ENCODE data around the gene C2orf68. TPM values are rescaled to one million over a fixed set of nuclear protein-coding genes. Genes with fewer than 3 reads are reported as not detected.

Gene C2orf68
- total RNA-seq, 4 donors from 2014 or later: 9.4 to 17.1 (median 14.7) TPM

GRCh38 chr2:85646166-85646565 lies 34.3 kb upstream of the C2orf68 start:
- intact Hi-C loops (cut with DNase I): no loop called here
- no peak for DNase-seq
- peaks cover 0 to 11% (median 5%) of the 10 kb centered on the region in 3 donors for H3K4me1 ChIP-seq
- no peak overlapping the region for H3K27ac ChIP-seq
- 85 to 95% methylated on average over 2 of the region's 2 CpGs for WGBS, 2 donors
- H3K27me3 ChIP-seq: no peaks in the 10 kb centered on the region
- no peaks in the 10 kb centered on the region for H3K9me3 ChIP-seq
- TF ChIP-seq CTCF (IDR thresholded peaks at IDR 0.05) (no peak), POLR2A (IDR thresholded peaks at IDR 0.05) (no peak)
- no peak overlapping the region for H3K4me3 ChIP-seq
- H3K36me3 ChIP-seq: peaks cover 35 to 100% (median 55%) of the 10 kb centered on the region in 3 donors

- intact Hi-C loops (cut with DNase I): no loop called here
Observed at GRCh38 chr2:85644909-85645308, 33.0 kb upstream of the C2orf68 start.

GRCh38 chr2:85642725-85643124 lies 30.9 kb upstream of the C2orf68 start:
- Histone ChIP-seq H3K36me3 (peaks cover 42 to 100% (median 74%) of the 10 kb centered on the region in 3 donors), H3K9me3 (no peaks in the 10 kb centered on the region), H3K4me1 (peaks cover 0 to 2% (median 0%) of the 10 kb centered on the region in 3 donors), H3K27ac (no peak overlapping the region), H3K27me3 (no peaks in the 10 kb centered on the region), H3K4me3 (no peak overlapping the region)
- DNase-seq: no peak
- TF ChIP-seq CTCF (IDR thresholded peaks at IDR 0.05) (no peak), POLR2A (IDR thresholded peaks at IDR 0.05) (no peak)
- WGBS, 2 donors: 40 to 75% methylated on average over 3 of the region's 3 CpGs
- intact Hi-C loops (cut with DNase I): no loop called here

More at GRCh38 chr2:85644909-85645308, 33.0 kb upstream of the C2orf68 start:
- peaks cover 41 to 100% (median 67%) of the 10 kb centered on the region in 3 donors for H3K36me3 ChIP-seq
- 90 to 92% methylated on average over 4 to 8 of the region's 8 CpGs for WGBS, 2 donors
- H3K4me3 ChIP-seq: no peak overlapping the region
- H3K4me1 ChIP-seq: peaks cover 0 to 11% (median 5%) of the 10 kb centered on the region in 3 donors
- H3K27me3 ChIP-seq: no peaks in the 10 kb centered on the region
- no peak overlapping the region for H3K27ac ChIP-seq
- TF ChIP-seq CTCF (IDR thresholded peaks at IDR 0.05): no peak
- no peak for TF ChIP-seq POLR2A (IDR thresholded peaks at IDR 0.05)
- no peaks in the 10 kb centered on the region for H3K9me3 ChIP-seq
- no peak for DNase-seq

GRCh38 chr2:85635636-85636035 lies 23.8 kb upstream of the C2orf68 start:
- Histone ChIP-seq H3K36me3 (peaks cover 13 to 100% (median 65%) of the 10 kb centered on the region in 3 donors), H3K4me1 (peaks cover 0 to 7% (median 0%) of the 10 kb centered on the region in 3 donors), H3K4me3 (no peak overlapping the region), H3K9me3 (no peaks in the 10 kb centered on the region), H3K27ac (no peak overlapping the region), H3K27me3 (no peaks in the 10 kb centered on the region)
- TF ChIP-seq POLR2A (IDR thresholded peaks at IDR 0.05): no peak
- no peak for TF ChIP-seq CTCF (IDR thresholded peaks at IDR 0.05)
- DNase-seq: no peak
- intact Hi-C loops (cut with DNase I): no loop called here
- 65 to 71% methylated on average over 4 of the region's 4 CpGs for WGBS, 2 donors

GRCh38 chr2:85635011-85635410 lies 23.1 kb upstream of the C2orf68 start:
- Histone ChIP-seq H3K9me3 (no peaks in the 10 kb centered on the region), H3K4me1 (peaks cover 0 to 7% (median 0%) of the 10 kb centered on the region in 3 donors), H3K36me3 (peaks cover 13 to 100% (median 59%) of the 10 kb centered on the region in 3 donors), H3K27me3 (no peaks in the 10 kb centered on the region), H3K4me3 (no peak overlapping the region), H3K27ac (no peak overlapping the region)
- DNase-seq: no peak
- WGBS, 2 donors: 83 to 85% methylated on average over 8 of the region's 8 CpGs
- intact Hi-C loops (cut with DNase I): no loop called here
- TF ChIP-seq POLR2A (IDR thresholded peaks at IDR 0.05) (no peak), CTCF (IDR thresholded peaks at IDR 0.05) (no peak)
